GM10266 (cell line): ENCODE data around the gene FRAS1.

Source experiments
- DNase-seq: peaks from one replicate; pipeline ENCODE4 v3.0.0; 2012; ENCODE audit errors: extremely low spot score
- CTCF ChIP-seq: IDR thresholded peaks from 2 replicates; pipeline ENCODE4 v1.5.1; 2012; ENCODE audit warnings: mild to moderate bottlenecking, low read depth; ENCODE audit not compliant: control insufficient read depth, insufficient read depth; ENCODE audit errors: missing control alignments

Gene FRAS1

GRCh38 chr4:78185117-78185516, 128.0 kb downstream of the FRAS1 start:
- no peak for DNase-seq
- no peak for TF ChIP-seq CTCF

GRCh38 chr4:78186597-78187543, 129.7 kb downstream of the FRAS1 start:
- no peak for DNase-seq
- no peak for TF ChIP-seq CTCF

GRCh38 chr4:78190068-78190467, 132.9 kb downstream of the FRAS1 start:
- no peak for TF ChIP-seq CTCF
- DNase-seq = no peak

GRCh38 chr4:78190595-78190994, 133.5 kb downstream of the FRAS1 start:
- TF ChIP-seq CTCF = no peak
- no peak for DNase-seq

GRCh38 chr4:78197947-78198346, 140.8 kb downstream of the FRAS1 start:
- DNase-seq = no peak
- no peak for TF ChIP-seq CTCF

GRCh38 chr4:78199984-78200383, 142.9 kb downstream of the FRAS1 start:
- no peak for DNase-seq

More at GRCh38 chr4:78199984-78200383, 142.9 kb downstream of the FRAS1 start:
- no peak for TF ChIP-seq CTCF
